Stimulated activated naive B cell treated with anti-CD40 and anti-IgM and Interleukin-4, amounts not matched to agents 10 μg/mL and 1 μg/mL and 100 μg/mL, for 72 hours (primary cell): ENCODE measurements around the gene MYO5A.

Source experiments
- ATAC-seq, 2 donors: fragments of 150-1000 bp; cut with Tn5 transposase; replicated peaks; 2 replicates each; pipeline ENCODE4 v1.10.0; 2021; ENCODE audit warnings: moderate library complexity in 1 of 2
- DNase-seq: peaks from one replicate; pipeline ENCODE4 v3.0.0; 2021
- H3K27ac Mint-ChIP-seq: one replicate; pipeline ENCODE4 v1.8.0; 2022; ENCODE audit warnings: mild to moderate bottlenecking, mixed read lengths
- H3K27me3 Mint-ChIP-seq, 2 donors: one replicate each; pipeline ENCODE4 v1.8.0; 2022; ENCODE audit warnings: mixed read lengths in 2 of 2
- H3K36me3 Mint-ChIP-seq, 2 donors: one replicate each; pipeline ENCODE4 v1.8.0; 2022; ENCODE audit warnings: mixed read lengths in 2 of 2, mild to moderate bottlenecking in 1 of 2
- H3K4me1 Mint-ChIP-seq, 2 donors: one replicate each; pipeline ENCODE4 v1.8.0; 2022; ENCODE audit warnings: mixed read lengths in 2 of 2, mild to moderate bottlenecking in 1 of 2
- H3K4me3 Mint-ChIP-seq, 2 donors: one replicate each; pipeline ENCODE4 v1.8.0; 2022; ENCODE audit warnings: mild to moderate bottlenecking in 2 of 2, mixed read lengths in 2 of 2, moderate library complexity in 1 of 2
- H3K9me3 Mint-ChIP-seq, 2 donors: one replicate each; pipeline ENCODE4 v1.8.0; 2022; ENCODE audit warnings: mixed read lengths in 2 of 2, mild to moderate bottlenecking in 1 of 2

MYO5A gene

GRCh38 chr15:52361494-52361893 lies 167.2 kb downstream of the MYO5A start:
- Mint-ChIP-seq H3K27ac (no peak overlapping the region), H3K4me3 (no peak overlapping the region)

GRCh38 chr15:52360229-52361203 lies 168.2 kb downstream of the MYO5A start:
- H3K4me1 Mint-ChIP-seq: no peaks in the 10 kb centered on the region
- H3K36me3 Mint-ChIP-seq: peaks cover 31 to 44% of the 10 kb centered on the region in 2 donors
- no peak overlapping the region for H3K27ac Mint-ChIP-seq
- no peak for ATAC-seq
- H3K27me3 Mint-ChIP-seq: no peaks in the 10 kb centered on the region
- no peak overlapping the region for H3K4me3 Mint-ChIP-seq
- H3K9me3 Mint-ChIP-seq: no peaks in the 10 kb centered on the region
- DNase-seq: no peak

More at GRCh38 chr15:52361494-52361893, 167.2 kb downstream of the MYO5A start:
- Mint-ChIP-seq H3K9me3 (no peaks in the 10 kb centered on the region), H3K4me1 (no peaks in the 10 kb centered on the region), H3K27me3 (no peaks in the 10 kb centered on the region), H3K36me3 (peaks cover 35 to 51% of the 10 kb centered on the region in 2 donors)
- no peak for DNase-seq
- ATAC-seq: no peak

- H3K9me3 Mint-ChIP-seq: no peaks in the 10 kb centered on the region
- no peaks in the 10 kb centered on the region for H3K4me1 Mint-ChIP-seq
- H3K36me3 Mint-ChIP-seq: peaks cover 26 to 38% of the 10 kb centered on the region in 2 donors
- no peak overlapping the region for H3K27ac Mint-ChIP-seq
- H3K27me3 Mint-ChIP-seq: no peaks in the 10 kb centered on the region
- no peak overlapping the region for H3K4me3 Mint-ChIP-seq
- ATAC-seq: no peak
- no peak for DNase-seq
These were observed 169.0 kb downstream of the MYO5A start for GRCh38 chr15:52359722-52360121.

GRCh38 chr15:52357949-52358348 lies 170.7 kb downstream of the MYO5A start:
- no peaks in the 10 kb centered on the region for H3K9me3 Mint-ChIP-seq
- H3K36me3 Mint-ChIP-seq: peaks cover 16 to 31% of the 10 kb centered on the region in 2 donors
- H3K4me3 Mint-ChIP-seq: no peak overlapping the region
- no peak for DNase-seq
- no peaks in the 10 kb centered on the region for H3K27me3 Mint-ChIP-seq
- H3K27ac Mint-ChIP-seq: no peak overlapping the region
- H3K4me1 Mint-ChIP-seq: no peaks in the 10 kb centered on the region
- ATAC-seq: no peak

GRCh38 chr15:52352086-52352485 lies 176.6 kb downstream of the MYO5A start:
- no peaks in the 10 kb centered on the region for H3K4me1 Mint-ChIP-seq
- H3K9me3 Mint-ChIP-seq: no peaks in the 10 kb centered on the region
- no peaks in the 10 kb centered on the region for H3K27me3 Mint-ChIP-seq
- H3K4me3 Mint-ChIP-seq: no peak overlapping the region
- ATAC-seq: no peak
- H3K36me3 Mint-ChIP-seq: peaks cover 25 to 33% of the 10 kb centered on the region in 2 donors
- DNase-seq: no peak
- H3K27ac Mint-ChIP-seq: no peak overlapping the region

- no peak overlapping the region for H3K27ac Mint-ChIP-seq
- no peak for ATAC-seq
These were observed 177.3 kb downstream of the MYO5A start for GRCh38 chr15:52351206-52351908.

GRCh38 chr15:52350423-52350822 lies 178.3 kb downstream of the MYO5A start:
- Mint-ChIP-seq H3K36me3 (peaks cover 26 to 34% of the 10 kb centered on the region in 2 donors), H3K9me3 (no peaks in the 10 kb centered on the region), H3K4me1 (no peaks in the 10 kb centered on the region), H3K27ac (no peak overlapping the region), H3K4me3 (no peak overlapping the region), H3K27me3 (no peaks in the 10 kb centered on the region)
- no peak for ATAC-seq
- no peak for DNase-seq

More at GRCh38 chr15:52351206-52351908, 177.3 kb downstream of the MYO5A start:
- DNase-seq: no peak
- Mint-ChIP-seq H3K27me3 (no peaks in the 10 kb centered on the region), H3K4me1 (no peaks in the 10 kb centered on the region), H3K36me3 (peaks cover 26 to 34% of the 10 kb centered on the region in 2 donors), H3K4me3 (no peak overlapping the region), H3K9me3 (no peaks in the 10 kb centered on the region)

GRCh38 chr15:52349052-52349700 lies 179.5 kb downstream of the MYO5A start:
- Mint-ChIP-seq H3K9me3 (no peaks in the 10 kb centered on the region), H3K27ac (no peak overlapping the region), H3K4me1 (no peaks in the 10 kb centered on the region), H3K4me3 (no peak overlapping the region), H3K36me3 (peaks cover 31 to 38% of the 10 kb centered on the region in 2 donors), H3K27me3 (no peaks in the 10 kb centered on the region)
- ATAC-seq (no peak), DNase-seq (no peak)

- Mint-ChIP-seq H3K27ac (no peak overlapping the region), H3K27me3 (no peaks in the 10 kb centered on the region), H3K4me3 (no peak overlapping the region), H3K36me3 (peaks cover 33 to 39% of the 10 kb centered on the region in 2 donors), H3K9me3 (no peaks in the 10 kb centered on the region), H3K4me1 (no peaks in the 10 kb centered on the region)
- DNase-seq (no peak), ATAC-seq (no peak)
These were observed 180.5 kb downstream of the MYO5A start for GRCh38 chr15:52348056-52348745.

- H3K36me3 Mint-ChIP-seq: peaks cover 29 to 35% of the 10 kb centered on the region in 2 donors
- H3K27ac Mint-ChIP-seq: no peak overlapping the region
- ATAC-seq (no peak), DNase-seq (no peak)
- H3K4me1 Mint-ChIP-seq: no peaks in the 10 kb centered on the region
- H3K9me3 Mint-ChIP-seq: no peaks in the 10 kb centered on the region
- no peak overlapping the region for H3K4me3 Mint-ChIP-seq
- H3K27me3 Mint-ChIP-seq: no peaks in the 10 kb centered on the region
These were observed 184.1 kb downstream of the MYO5A start for GRCh38 chr15:52344592-52344991.

- no peaks in the 10 kb centered on the region for H3K27me3 Mint-ChIP-seq
- no peak for ATAC-seq
- DNase-seq: no peak
- no peak overlapping the region for H3K4me3 Mint-ChIP-seq
- no peak overlapping the region for H3K27ac Mint-ChIP-seq
- no peaks in the 10 kb centered on the region for H3K9me3 Mint-ChIP-seq
- no peaks in the 10 kb centered on the region for H3K4me1 Mint-ChIP-seq
- H3K36me3 Mint-ChIP-seq: peaks cover 26 to 31% of the 10 kb centered on the region in 2 donors
These were observed 184.8 kb downstream of the MYO5A start for GRCh38 chr15:52343831-52344230.

GRCh38 chr15:52340093-52340492 lies 188.6 kb downstream of the MYO5A start:
- H3K27me3 Mint-ChIP-seq: no peaks in the 10 kb centered on the region
- DNase-seq (no peak), ATAC-seq (no peak)
- H3K4me1 Mint-ChIP-seq: peaks cover 0 to 2% of the 10 kb centered on the region in 2 donors
- no peak overlapping the region for H3K27ac Mint-ChIP-seq
- H3K4me3 Mint-ChIP-seq: no peak overlapping the region
- H3K9me3 Mint-ChIP-seq: no peaks in the 10 kb centered on the region
- H3K36me3 Mint-ChIP-seq: peaks cover 27 to 29% of the 10 kb centered on the region in 2 donors

- no peak for DNase-seq
- peaks cover 25 to 27% of the 10 kb centered on the region in 2 donors for H3K36me3 Mint-ChIP-seq
- no peaks in the 10 kb centered on the region for H3K27me3 Mint-ChIP-seq
- peaks cover 0 to 2% of the 10 kb centered on the region in 2 donors for H3K4me1 Mint-ChIP-seq
- H3K9me3 Mint-ChIP-seq: no peaks in the 10 kb centered on the region
- no peak overlapping the region for H3K27ac Mint-ChIP-seq
- no peak overlapping the region for H3K4me3 Mint-ChIP-seq
- no peak for ATAC-seq
These were observed 189.8 kb downstream of the MYO5A start for GRCh38 chr15:52338891-52339290.

GRCh38 chr15:52338058-52338457 lies 190.6 kb downstream of the MYO5A start:
- H3K4me3 Mint-ChIP-seq: no peak overlapping the region
- H3K4me1 Mint-ChIP-seq: peaks cover 0 to 2% of the 10 kb centered on the region in 2 donors
- H3K27ac Mint-ChIP-seq: no peak overlapping the region
- DNase-seq (no peak), ATAC-seq (no peak)
- peaks cover 24 to 25% of the 10 kb centered on the region in 2 donors for H3K36me3 Mint-ChIP-seq
- H3K27me3 Mint-ChIP-seq: no peaks in the 10 kb centered on the region
- H3K9me3 Mint-ChIP-seq: no peaks in the 10 kb centered on the region
